GM19328 (cell line): ENCODE data around the gene ASS1.

Experiments used
- ATAC-seq: cut with Tn5 transposase; IDR thresholded peaks from one replicate; pipeline ENCODE4 v1.9.1; 2021; ENCODE audit warnings: mild to moderate bottlenecking, moderate library complexity; ENCODE audit not compliant: unreplicated experiment

Gene ASS1

GRCh38 chr9:130417602-130418001 lies 27.2 kb upstream of the ASS1 start:
- ATAC-seq: no peak

GRCh38 chr9:130418776-130419175 lies 26.0 kb upstream of the ASS1 start:
- no peak for ATAC-seq

DNA sequence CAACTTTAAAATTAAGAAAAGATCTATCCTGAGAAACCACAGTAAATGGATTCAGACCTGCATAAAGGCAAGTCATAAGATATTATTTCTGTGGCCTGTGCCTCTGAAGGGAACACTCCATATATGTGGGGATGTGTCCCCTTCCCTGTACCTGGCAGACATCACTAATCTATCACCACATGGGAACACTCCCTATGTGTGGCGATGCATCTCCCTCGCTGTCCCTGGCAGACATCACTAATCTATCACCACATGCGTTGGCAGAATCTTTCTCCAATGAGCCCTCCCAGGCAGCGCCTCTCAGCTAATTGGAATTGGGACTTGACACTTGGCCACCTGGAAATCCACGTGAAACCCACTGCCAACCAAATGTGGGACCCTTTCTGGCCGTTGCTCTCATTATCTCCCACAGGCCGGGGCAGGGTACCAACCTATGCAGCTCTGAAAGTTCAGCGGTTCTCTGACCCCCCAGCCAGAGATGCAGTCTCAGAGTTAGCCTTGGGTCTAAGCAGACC lies 25.2 kb upstream of the ASS1 start:
- ATAC-seq: no peak

DNA sequence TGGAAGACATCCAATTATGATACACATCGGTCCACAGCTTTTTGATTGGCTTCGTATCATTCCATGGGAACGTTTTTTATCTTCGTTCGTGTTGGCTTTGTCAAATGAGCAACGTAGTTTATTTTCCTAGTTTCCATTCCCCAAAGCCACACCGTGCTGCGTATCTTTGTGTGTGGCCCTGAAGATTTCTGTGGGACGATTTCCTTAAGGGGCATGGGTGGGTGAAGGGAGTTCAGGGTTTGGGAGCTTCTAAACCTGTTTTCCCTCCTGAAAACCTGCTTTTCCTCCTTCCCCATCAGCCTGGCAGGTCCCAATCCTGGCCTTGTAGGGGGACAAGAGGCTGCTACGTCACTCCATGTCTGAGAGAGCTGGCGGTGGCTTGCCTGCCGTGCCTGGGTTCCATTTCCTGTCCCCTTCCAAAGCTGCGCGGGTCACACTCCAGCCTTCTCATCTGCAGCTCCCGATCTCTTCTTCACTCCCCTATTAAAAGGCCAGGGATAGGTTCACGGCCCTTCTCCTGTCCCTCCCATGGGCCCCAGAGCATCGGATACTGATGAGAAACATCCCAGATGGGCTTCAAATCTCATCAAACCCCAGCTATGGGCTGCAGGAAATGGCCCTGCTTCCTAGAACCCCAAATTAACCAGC lies 23.5 kb upstream of the ASS1 start:
- ATAC-seq: no peak

- no peak for ATAC-seq
Observed at GRCh38 chr9:130421802-130422276, 22.9 kb upstream of the ASS1 start.

DNA sequence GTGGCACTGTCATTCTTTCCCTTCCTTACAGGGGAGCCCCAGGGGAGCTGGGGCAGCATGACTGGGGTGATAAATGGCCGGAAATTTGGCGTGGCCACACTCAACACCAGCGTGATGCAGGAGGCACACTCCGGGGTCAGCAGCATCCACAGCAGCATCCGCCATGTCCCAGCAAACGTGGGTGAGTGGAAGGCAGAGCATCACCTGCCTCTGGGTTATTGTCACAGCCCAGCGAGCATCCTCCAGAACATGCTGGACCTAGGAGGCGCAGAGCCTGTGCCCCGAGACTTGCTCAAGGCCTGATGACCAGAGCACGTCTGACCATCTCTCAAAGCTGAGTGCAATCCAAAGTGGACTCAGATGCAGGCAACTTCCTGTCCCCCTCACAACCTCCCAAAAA lies 22.2 kb upstream of the ASS1 start:
- no peak for ATAC-seq

DNA sequence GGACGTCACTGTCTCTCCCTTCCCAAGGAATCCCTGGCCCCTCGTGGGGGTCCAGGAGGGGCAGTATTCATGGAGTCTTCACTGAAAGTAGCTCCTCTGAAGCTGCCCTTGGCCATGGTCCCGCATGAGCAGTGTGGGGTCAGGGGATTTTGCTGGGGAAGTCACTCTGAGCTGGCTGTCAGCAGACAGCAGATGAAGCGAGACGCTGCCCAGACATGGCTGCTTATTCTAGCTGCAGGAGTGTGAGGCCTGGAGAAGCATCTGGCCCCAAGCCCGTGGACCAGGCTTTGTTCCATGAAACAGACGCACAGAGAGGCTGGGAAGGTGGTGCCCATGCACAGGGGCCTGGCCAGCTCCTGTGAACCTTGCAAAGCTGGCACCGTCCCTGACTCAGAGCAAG lies 21.5 kb upstream of the ASS1 start:
- no peak for ATAC-seq

GRCh38 chr9:130424595-130425454 lies 19.9 kb upstream of the ASS1 start:
- no peak for ATAC-seq

- ATAC-seq: no peak
Observed at GRCh38 chr9:130425741-130426466, 18.9 kb upstream of the ASS1 start.

GRCh38 chr9:130426467-130426773 lies 18.3 kb upstream of the ASS1 start:
- no peak for ATAC-seq

DNA sequence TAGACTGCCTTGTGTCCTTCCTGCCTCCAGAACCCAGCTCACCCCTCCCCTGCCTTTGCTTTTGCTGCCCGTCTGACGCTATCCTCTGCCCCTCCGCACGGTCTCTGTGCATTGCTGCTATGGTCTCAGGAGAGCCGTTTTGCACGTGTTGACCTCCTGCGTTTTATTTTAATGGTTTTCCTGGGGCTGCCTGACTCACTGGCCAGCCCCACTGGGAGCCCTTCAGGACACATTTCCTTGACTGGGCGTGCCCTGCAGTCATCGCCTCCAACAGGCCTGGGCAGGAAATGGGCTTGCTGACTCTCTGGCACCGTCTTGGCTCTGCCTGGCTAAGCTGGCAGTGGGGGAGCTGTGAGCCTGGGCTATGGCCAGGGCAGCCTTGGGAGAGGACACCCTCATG lies 17.9 kb upstream of the ASS1 start:
- no peak for ATAC-seq

DNA sequence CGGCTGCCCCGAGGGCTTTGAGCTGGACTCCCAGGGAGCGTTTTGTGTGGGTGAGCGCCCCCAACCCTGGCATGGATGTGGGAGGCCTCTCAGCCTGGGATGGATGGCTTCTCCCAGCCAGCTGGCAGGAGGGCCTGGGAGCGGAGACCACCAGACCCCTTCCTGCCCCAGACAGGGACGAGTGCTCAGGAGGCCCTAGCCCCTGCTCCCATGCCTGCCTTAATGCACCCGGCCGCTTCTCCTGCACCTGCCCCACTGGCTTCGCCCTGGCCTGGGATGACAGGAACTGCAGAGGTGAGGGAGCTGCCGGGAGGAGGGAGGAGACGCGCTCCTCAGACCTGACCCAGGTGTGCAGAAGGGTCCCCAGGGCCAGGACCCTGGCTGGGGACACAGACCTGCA lies 17.4 kb upstream of the ASS1 start:
- no peak for ATAC-seq

DNA sequence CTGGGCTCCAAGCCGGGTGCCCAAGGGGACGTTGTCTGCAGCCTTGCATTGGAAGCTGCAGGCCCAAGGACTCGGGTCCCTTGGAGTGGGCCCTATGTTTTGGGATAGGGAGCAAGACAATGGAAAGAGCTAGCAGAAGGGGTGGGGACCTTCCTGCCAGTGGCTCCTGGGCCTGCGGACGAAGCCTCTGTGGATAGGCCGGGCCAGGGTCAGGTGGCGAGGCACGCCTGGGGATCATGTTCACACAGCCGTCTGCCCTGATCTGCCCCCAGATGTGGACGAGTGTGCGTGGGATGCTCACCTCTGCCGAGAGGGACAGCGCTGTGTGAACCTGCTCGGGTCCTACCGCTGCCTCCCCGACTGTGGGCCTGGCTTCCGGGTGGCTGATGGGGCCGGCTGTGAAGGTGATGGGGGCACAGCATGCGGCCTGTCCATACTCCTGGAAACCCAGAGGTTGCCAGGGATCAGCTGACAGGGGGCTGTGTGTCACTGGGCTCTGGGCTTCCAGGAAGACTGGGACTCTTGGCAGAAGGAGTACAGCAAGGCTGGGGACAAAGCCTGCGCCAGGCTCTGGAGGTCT lies 16.6 kb upstream of the ASS1 start:
- no peak for ATAC-seq

DNA sequence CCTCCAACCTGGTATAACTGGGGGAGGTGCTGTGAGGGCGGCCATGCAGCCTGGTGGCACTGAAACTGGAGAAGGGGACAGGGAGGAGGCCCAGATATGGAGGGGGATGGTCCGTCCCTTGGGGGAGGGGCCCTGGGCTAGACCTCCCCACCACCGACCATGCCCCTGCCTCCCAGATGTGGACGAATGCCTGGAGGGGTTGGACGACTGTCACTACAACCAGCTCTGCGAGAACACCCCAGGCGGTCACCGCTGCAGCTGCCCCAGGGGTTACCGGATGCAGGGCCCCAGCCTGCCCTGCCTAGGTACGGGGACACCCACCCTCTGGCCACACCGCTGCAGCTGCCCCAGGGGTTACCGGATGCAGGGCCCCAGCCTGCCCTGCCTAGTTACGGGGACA lies 15.4 kb upstream of the ASS1 start:
- no peak for ATAC-seq

- ATAC-seq: no peak
Observed at GRCh38 chr9:130429831-130430230, 14.9 kb upstream of the ASS1 start.

GRCh38 chr9:130430232-130430631 lies 14.5 kb upstream of the ASS1 start:
- ATAC-seq: no peak

- ATAC-seq: no peak
Observed at GRCh38 chr9:130430734-130431535, 13.8 kb upstream of the ASS1 start.

GRCh38 chr9:130431536-130432303 lies 13.0 kb upstream of the ASS1 start:
- ATAC-seq: no peak

DNA sequence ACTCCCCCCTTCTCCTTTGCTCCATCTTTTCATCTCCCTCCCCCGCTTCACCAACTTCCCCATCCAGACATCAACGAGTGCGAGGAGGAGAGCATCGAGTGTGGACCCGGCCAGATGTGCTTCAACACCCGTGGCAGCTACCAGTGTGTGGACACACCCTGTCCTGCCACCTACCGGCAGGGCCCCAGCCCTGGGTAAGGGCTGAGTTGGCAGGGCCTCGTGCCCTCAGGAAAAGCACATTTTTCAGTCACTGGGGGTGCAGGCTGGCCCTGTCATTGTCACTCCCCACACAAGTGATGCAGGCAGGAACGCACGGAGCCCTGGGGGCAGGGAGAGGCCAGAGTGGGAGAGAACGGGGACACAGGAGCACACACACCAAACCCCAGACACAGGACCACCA lies 12.4 kb upstream of the ASS1 start:
- no peak for ATAC-seq

- no peak for ATAC-seq
Observed at GRCh38 chr9:130432796-130433167, 12.0 kb upstream of the ASS1 start.
